GM10847 (cell line): Measurements from ENCODE around the gene SRD5A3.

Experiments
- POLR2A ChIP-seq: IDR thresholded peaks from 2 replicates; pipeline ENCODE4 v1.6.1; 2011; ENCODE audit not compliant: insufficient read length; ENCODE audit errors: extremely low read depth

Gene SRD5A3

GRCh38 chr4:55336138-55337034 is 9.7 kb upstream of the SRD5A3 start:
- no peak for TF ChIP-seq POLR2A

- no peak for TF ChIP-seq POLR2A
These were observed 8.1 kb upstream of the SRD5A3 start for GRCh38 chr4:55337944-55338343.

DNA sequence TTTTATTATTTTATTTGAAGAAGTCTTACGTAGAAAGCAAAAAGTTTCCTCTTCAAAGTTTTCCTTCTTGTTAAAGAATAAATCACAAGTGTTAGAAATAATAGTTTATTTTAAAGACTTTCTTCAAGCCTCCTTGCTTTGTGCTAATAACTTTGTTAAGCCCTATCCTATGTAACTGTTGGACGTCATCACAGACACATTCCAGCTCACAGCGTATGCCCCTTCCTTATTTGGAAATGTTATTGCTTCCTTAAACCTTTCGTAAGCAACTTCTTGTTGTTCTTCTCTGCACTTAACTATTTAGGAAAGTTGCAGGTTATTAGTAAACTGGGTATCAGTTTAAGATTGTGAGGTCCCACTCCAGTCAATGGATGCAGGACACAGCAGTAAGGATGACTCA is 7.6 kb upstream of the SRD5A3 start:
- no peak for TF ChIP-seq POLR2A

GRCh38 chr4:55340266-55340665 is 5.8 kb upstream of the SRD5A3 start:
- TF ChIP-seq POLR2A = no peak

DNA sequence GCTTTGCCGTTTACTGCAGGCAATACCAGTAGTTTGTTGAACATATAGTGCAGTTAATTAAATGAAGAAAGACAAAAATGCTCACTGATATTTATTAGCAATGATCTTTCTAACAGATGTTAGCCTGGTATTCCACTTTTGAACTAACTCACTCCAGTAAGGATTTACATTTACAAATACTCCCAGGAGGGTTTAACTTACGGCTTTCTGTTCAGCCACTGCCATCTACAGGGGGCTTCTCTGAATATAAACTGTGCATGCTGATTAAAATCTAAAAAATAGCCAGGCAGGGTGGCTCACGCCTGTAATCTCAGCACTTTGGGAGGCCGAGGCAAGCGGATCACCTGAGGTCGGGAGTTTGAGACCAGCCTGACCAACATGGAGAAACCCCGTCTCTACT is 2.2 kb upstream of the SRD5A3 start:
- no peak for TF ChIP-seq POLR2A

DNA sequence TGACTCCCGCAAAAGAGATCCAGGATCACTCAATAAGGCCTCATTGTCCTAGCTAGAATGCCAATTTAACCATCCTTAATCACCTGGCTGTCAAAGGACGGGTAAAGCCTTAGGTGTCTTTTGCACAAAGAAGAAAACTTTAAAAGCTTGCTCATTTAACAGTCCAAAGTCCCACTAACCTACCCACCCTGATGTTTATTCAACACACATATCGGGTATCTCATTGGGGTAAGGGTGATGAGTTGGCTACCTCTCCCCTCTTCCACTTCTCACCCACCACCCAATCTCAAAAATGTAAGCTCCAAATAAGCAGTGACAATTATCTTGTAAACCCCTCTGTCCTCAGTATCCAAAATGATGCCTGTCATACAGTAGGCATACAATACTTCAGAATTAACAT is 988 bp upstream of the SRD5A3 start:
- no peak for TF ChIP-seq POLR2A

DNA sequence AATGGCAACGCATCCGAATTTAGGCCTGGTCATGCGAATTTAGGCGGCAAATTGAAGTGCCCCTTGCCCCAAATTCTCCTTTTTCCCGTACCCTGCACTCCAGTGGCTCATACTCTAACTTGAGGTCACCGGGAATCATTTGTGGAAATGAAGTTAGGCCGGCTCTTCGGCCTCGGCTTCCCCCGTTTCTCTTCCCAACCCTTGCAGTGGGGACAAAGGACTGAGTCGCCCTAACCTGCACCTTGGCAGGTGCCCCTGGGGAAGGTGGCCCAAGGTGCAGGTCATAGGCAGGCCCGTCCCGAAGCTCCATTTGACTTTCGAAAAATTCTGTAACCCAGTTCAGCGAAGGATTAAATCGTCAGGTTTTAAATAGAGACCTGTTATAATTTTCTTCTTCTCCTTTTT is 811 bp downstream of the SRD5A3 start:
- TF ChIP-seq POLR2A = no peak

GRCh38 chr4:55347610-55348228 is 1.7 kb downstream of the SRD5A3 start:
- no peak for TF ChIP-seq POLR2A

GRCh38 chr4:55348466-55348865 is 2.4 kb downstream of the SRD5A3 start:
- no peak for TF ChIP-seq POLR2A

GRCh38 chr4:55351824-55352223 is 5.8 kb downstream of the SRD5A3 start:
- no peak for TF ChIP-seq POLR2A

DNA sequence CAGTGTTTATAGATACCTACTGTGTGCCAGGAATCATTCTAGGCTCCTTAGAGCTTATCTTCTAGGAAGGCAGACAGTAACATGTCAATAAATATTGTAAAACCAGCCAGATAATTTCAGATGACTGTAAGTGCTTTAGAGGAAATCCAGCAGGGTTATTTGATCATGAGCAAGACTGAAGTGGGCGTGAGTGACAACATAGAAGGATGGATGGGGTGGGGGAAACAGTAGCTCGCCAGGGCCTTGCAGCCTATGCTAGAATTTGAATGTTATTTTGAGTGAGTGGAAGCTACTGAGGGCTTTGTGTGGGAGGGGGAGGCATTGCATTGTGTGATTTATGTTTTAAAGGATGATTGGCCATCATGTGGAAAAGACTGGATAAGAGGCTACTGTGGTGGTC is 6.7 kb downstream of the SRD5A3 start:
- TF ChIP-seq POLR2A = no peak

DNA sequence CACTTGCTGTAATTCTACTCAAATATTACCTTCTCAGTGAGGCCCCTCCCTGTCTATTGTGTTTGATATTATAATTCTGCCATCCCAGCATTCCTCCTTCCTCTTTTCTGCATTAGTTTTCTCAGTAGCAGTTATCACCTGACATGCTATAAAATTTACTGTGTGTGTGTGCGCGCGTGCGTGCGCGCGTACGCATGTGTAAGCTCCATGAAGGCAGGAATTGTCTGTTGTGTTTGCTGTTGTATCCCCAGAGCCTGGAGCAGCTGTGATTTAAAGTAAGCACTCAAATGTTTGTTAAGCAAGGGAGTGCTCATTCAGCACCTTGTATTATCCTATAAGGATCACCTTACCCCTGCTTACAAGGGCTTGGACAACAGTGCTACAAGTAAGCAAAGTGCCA is 8.6 kb downstream of the SRD5A3 start:
- no peak for TF ChIP-seq POLR2A

DNA sequence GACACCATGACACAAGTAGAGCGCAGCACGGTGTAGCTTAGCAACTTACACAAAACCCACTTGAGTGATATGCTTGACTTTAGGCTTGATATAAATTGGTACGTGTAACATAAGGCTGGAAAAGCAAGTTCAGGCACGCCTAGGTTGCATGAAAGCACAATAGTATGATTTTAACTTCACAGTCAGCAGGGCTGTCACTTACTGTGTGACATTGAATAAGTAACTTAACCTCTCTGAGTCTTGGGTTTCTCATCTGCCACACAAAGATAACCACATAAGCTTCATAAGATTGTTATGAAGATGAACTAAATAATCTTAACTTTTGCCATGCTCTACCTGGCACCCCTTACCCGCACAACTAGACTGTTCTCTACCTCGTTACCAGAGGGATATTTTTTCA is 9.5 kb downstream of the SRD5A3 start:
- no peak for TF ChIP-seq POLR2A

- TF ChIP-seq POLR2A = no peak
These were observed 11.0 kb downstream of the SRD5A3 start for GRCh38 chr4:55356991-55357461.

GRCh38 chr4:55358246-55358645 is 12.2 kb downstream of the SRD5A3 start:
- no peak for TF ChIP-seq POLR2A

DNA sequence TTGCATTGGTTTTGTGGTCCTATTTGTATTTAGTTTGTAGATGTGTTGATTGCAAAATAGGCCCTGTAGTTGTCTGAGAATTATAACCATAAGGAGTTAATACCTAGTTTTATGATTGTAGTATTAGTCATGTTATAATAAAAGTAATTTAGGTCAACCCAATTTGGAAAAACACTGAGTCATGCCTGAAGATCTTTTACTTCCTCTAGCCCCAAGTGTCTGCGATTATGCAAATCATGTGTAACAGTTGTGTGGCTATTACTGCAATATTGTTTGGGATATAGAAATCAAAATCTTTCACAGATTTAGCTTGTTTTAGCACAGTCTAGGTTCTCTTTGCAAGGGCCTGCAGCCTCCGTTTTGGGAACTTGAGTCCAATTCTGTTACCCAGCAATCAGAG is 12.6 kb downstream of the SRD5A3 start:
- TF ChIP-seq POLR2A = no peak
